Smooth muscle cell of the brain vasculature (primary cell): Measurements from ENCODE around the gene CFAP92.

Experiments used
- DNase-seq: peaks from one replicate; pipeline ENCODE4 v3.0.0-alpha.2; 2012; ENCODE audit warnings: low read depth, low spot score

CFAP92 gene

GRCh38 chr3:129026728-129027543 is 33.1 kb upstream of the CFAP92 start:
- no peak for DNase-seq

GRCh38 chr3:129025691-129026435 is 32.0 kb upstream of the CFAP92 start:
- DNase-seq = no peak

- no peak for DNase-seq
These were observed 31.2 kb upstream of the CFAP92 start for GRCh38 chr3:129025108-129025507.

- no peak for DNase-seq
These were observed 30.0 kb upstream of the CFAP92 start for GRCh38 chr3:129023909-129024308.

- no peak for DNase-seq
These were observed 29.1 kb upstream of the CFAP92 start for GRCh38 chr3:129023008-129023358.

GRCh38 chr3:129022114-129023007 is 28.5 kb upstream of the CFAP92 start:
- no peak for DNase-seq

- DNase-seq = peak; percentile 36
These were observed 27.3 kb upstream of the CFAP92 start for GRCh38 chr3:129021140-129021551.

- DNase-seq = no peak
These were observed 26.8 kb upstream of the CFAP92 start for GRCh38 chr3:129020691-129021090.

GRCh38 chr3:129019266-129019665 is 25.4 kb upstream of the CFAP92 start:
- DNase-seq = no peak

- no peak for DNase-seq
These were observed 24.9 kb upstream of the CFAP92 start for GRCh38 chr3:129018751-129019150.

- DNase-seq = no peak
These were observed 24.4 kb upstream of the CFAP92 start for GRCh38 chr3:129018271-129018670.

GRCh38 chr3:129017484-129017899 is 23.6 kb upstream of the CFAP92 start:
- DNase-seq = no peak

GRCh38 chr3:129016720-129017483 is 23.0 kb upstream of the CFAP92 start:
- DNase-seq = no peak

GRCh38 chr3:129016356-129016719 is 22.5 kb upstream of the CFAP92 start:
- DNase-seq = no peak

- DNase-seq = no peak
These were observed 21.7 kb upstream of the CFAP92 start for GRCh38 chr3:129015388-129016105.

GRCh38 chr3:129014793-129015345 is 21.0 kb upstream of the CFAP92 start:
- DNase-seq = no peak

GRCh38 chr3:129014148-129014547 is 20.3 kb upstream of the CFAP92 start:
- DNase-seq = no peak

- no peak for DNase-seq
These were observed 19.6 kb upstream of the CFAP92 start for GRCh38 chr3:129013491-129013891.

- no peak for DNase-seq
These were observed 16.6 kb upstream of the CFAP92 start for GRCh38 chr3:129010310-129010956.

GRCh38 chr3:129009266-129009665 is 15.4 kb upstream of the CFAP92 start:
- no peak for DNase-seq
